Keratinocyte (primary cell): ENCODE results near the gene TMOD1.

Source experiments
- EZH2 ChIP-seq: IDR thresholded peaks from one replicate; pipeline ENCODE4 v1.6.1; 2012; ENCODE audit warnings: inconsistent platforms, mild to moderate bottlenecking, low read length, moderate library complexity
- TF ChIP-seq, protein P1 (sequence below), 3 experiments: IDR thresholded peaks in 1 of 3; conservative IDR thresholded peaks in 1 of 3; optimal IDR thresholded peaks in 1 of 3; 2 replicates in 2 of 3; 3 replicates in 1 of 3; pipeline versions ENCODE3 to v1.5.1; 2011; ENCODE audit warnings: low read length in 3 of 3, mild to moderate bottlenecking in 3 of 3, moderate library complexity in 2 of 3, control low read depth in 1 of 3, inconsistent platforms in 1 of 3; ENCODE audit not compliant: insufficient read depth in 2 of 3; ENCODE audit errors: extremely low read depth in 1 of 3

DNA sequence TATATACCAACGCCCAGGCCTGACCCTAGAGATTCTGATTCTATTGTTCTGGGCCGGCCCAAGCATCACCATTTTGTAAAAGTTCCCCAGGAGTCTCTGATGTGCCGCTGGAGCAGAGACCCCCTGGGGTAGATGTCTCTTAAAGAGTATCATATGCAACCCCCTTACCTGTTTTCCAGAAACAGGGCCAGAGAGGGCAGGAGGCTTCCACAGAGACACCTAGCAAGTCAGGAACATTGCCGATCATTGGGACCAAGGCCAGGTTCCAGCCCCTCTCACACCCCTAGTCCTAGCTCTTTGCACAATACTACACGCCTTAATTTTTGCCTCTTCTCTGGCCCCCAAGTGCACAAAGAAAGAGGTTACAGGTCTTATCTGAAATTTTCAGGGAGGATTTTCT, 63.8 kb downstream of the TMOD1 start:
- TF ChIP-seq, protein P1, sequence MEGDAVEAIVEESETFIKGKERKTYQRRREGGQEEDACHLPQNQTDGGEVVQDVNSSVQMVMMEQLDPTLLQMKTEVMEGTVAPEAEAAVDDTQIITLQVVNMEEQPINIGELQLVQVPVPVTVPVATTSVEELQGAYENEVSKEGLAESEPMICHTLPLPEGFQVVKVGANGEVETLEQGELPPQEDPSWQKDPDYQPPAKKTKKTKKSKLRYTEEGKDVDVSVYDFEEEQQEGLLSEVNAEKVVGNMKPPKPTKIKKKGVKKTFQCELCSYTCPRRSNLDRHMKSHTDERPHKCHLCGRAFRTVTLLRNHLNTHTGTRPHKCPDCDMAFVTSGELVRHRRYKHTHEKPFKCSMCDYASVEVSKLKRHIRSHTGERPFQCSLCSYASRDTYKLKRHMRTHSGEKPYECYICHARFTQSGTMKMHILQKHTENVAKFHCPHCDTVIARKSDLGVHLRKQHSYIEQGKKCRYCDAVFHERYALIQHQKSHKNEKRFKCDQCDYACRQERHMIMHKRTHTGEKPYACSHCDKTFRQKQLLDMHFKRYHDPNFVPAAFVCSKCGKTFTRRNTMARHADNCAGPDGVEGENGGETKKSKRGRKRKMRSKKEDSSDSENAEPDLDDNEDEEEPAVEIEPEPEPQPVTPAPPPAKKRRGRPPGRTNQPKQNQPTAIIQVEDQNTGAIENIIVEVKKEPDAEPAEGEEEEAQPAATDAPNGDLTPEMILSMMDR (optimal IDR thresholded peaks at IDR 0.05 in 1 of 3, IDR thresholded peaks at IDR 0.05 in 1 of 3, conservative IDR thresholded peaks at IDR 0.05 in 1 of 3; ENCODE audit: extremely low read depth in 1 of 3, insufficient read depth in 2 of 3, low read length in 3 of 3), result no peak
- TF ChIP-seq EZH2, result no peak
